ENCODE data around the gene TFIP11. TPM values are rescaled to one million over a fixed set of nuclear protein-coding genes. Genes with fewer than 3 reads are reported as not detected.

Gene TFIP11
- total RNA-seq, 1 experiment from 2014 or later = 16.4 TPM

- DNase-seq (ENCODE audit: extremely low read depth, low read depth) = no peak
Observed at GRCh38 chr22:26513838-26514237, 1.6 kb upstream of the TFIP11 start.

GRCh38 chr22:26508148-26508547 is 4.1 kb downstream of the TFIP11 start:
- DNase-seq (ENCODE audit: extremely low read depth, low read depth) = no peak

- no peak for DNase-seq (ENCODE audit: extremely low read depth, low read depth)
Observed at GRCh38 chr22:26503758-26504157, 8.5 kb downstream of the TFIP11 start.

- DNase-seq (ENCODE audit: extremely low read depth, low read depth) = no peak
Observed at GRCh38 chr22:26502688-26503561, 9.3 kb downstream of the TFIP11 start.

- DNase-seq (ENCODE audit: extremely low read depth, low read depth) = no peak
Observed at GRCh38 chr22:26501996-26502395, 10.3 kb downstream of the TFIP11 start.

GRCh38 chr22:26499188-26499703 is 13.0 kb downstream of the TFIP11 start:
- no peak for DNase-seq (ENCODE audit: extremely low read depth, low read depth)

- no peak for DNase-seq (ENCODE audit: extremely low read depth, low read depth)
Observed at GRCh38 chr22:26496456-26496855, 15.8 kb downstream of the TFIP11 start.

GRCh38 chr22:26494506-26494905 is 17.8 kb downstream of the TFIP11 start:
- no peak for DNase-seq (ENCODE audit: extremely low read depth, low read depth)

- no peak for DNase-seq (ENCODE audit: extremely low read depth, low read depth)
Observed at GRCh38 chr22:26492220-26492619, 20.1 kb downstream of the TFIP11 start.

- no peak for DNase-seq (ENCODE audit: extremely low read depth, low read depth)
Observed at GRCh38 chr22:26489447-26490036, 22.7 kb downstream of the TFIP11 start.

- no peak for DNase-seq (ENCODE audit: extremely low read depth, low read depth)
Observed at GRCh38 chr22:26487996-26488395, 24.3 kb downstream of the TFIP11 start.

GRCh38 chr22:26486394-26486793 is 25.9 kb downstream of the TFIP11 start:
- DNase-seq (ENCODE audit: extremely low read depth, low read depth) = no peak

- DNase-seq (ENCODE audit: extremely low read depth, low read depth) = no peak
Observed at GRCh38 chr22:26485806-26486390, 26.4 kb downstream of the TFIP11 start.

GRCh38 chr22:26485013-26485412 is 27.3 kb downstream of the TFIP11 start:
- no peak for DNase-seq (ENCODE audit: extremely low read depth, low read depth)

- DNase-seq (ENCODE audit: extremely low read depth, low read depth) = no peak
Observed at GRCh38 chr22:26484360-26484706, 27.9 kb downstream of the TFIP11 start.

- DNase-seq (ENCODE audit: extremely low read depth, low read depth) = peak; percentile 71
Observed at GRCh38 chr22:26483439-26484359, 28.6 kb downstream of the TFIP11 start, which contains the start of the genes HPS4 and SRRD. Gene HPS4, minus strand, starts transcription at chr22:26483783. Its CDS starts 2,021 bp downstream, at chr22:26481762. Gene SRRD, plus strand, starts transcription at chr22:26483877. Its CDS starts 14 bp downstream, at chr22:26483891.

GRCh38 chr22:26483043-26483438 is 29.2 kb downstream of the TFIP11 start:
- DNase-seq (ENCODE audit: extremely low read depth, low read depth) = no peak

- no peak for DNase-seq (ENCODE audit: extremely low read depth, low read depth)
Observed at GRCh38 chr22:26482161-26482560, 30.1 kb downstream of the TFIP11 start.

- no peak for DNase-seq (ENCODE audit: extremely low read depth, low read depth)
Observed at GRCh38 chr22:26481694-26482093, 30.6 kb downstream of the TFIP11 start.

GRCh38 chr22:26481112-26481693 is 31.1 kb downstream of the TFIP11 start:
- DNase-seq (ENCODE audit: extremely low read depth, low read depth) = no peak
